Measurements from ENCODE around the gene RANBP1. TPM values are rescaled to one million over a fixed set of nuclear protein-coding genes. Genes with fewer than 3 reads are reported as not detected.

Gene RANBP1
- polyA plus RNA-seq, 1 donor (not counting 4 experiments of a cell fraction or from before 2014, with no cell fraction given) = 193 TPM

DNA sequence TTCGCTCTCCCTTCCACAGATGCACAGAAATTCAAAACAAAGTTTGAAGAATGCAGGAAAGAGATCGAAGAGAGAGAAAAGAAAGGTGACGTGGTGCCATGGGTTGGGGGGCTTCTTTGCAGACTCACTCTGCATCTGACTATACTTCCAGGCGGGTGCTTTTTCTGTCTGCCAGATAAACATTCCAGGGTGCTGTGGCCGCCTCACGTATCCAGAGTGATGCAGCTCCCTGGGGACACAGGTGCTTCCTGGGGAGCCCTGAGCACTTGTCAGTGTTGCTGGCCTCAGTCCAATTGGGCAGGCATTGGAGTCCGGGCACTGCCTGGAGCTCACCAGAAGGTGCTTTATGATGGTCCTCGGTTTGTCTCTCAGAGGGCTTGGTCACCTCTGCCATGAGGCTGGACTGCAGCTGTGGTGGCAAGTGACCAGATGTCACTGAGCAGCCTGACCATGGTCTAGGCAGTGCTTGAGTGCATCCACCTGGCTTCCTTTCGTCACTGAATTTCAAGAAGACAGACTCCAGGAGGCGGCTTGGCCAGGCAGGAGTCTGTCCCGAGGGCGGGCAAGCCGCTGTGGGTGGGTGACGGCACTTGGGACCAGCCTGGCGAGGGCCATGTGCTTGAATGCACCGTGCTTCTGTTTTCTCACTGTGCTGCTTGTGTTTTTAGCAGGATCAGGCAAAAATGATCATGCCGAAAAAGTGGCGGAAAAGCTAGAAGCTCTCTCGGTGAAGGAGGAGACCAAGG lies 10.6 kb downstream of the RANBP1 start:
- no peak overlapping the region for H3K27ac ChIP-seq (ENCODE audit: control insufficient read depth, insufficient read depth, low read length)
- H3K36me3 ChIP-seq (ENCODE audit: control insufficient read depth in 2 of 2, extremely low read depth in 1 of 2, insufficient read depth in 2 of 2, low read length in 2 of 2) = peaks cover 19 to 29% of the 10 kb centered on the region in 2 experiments
- no peaks in the 10 kb centered on the region for H3K4me1 ChIP-seq (ENCODE audit: control insufficient read depth, extremely low read depth, insufficient read depth, low read length)
- H4K20me1 ChIP-seq (ENCODE audit: control insufficient read depth, extremely low read depth, insufficient read depth, low read length) = peaks cover 2% of the 10 kb centered on the region
- TF ChIP-seq EZH2 (IDR thresholded peaks at IDR 0.05; ENCODE audit: low read length) = no peak
- TF ChIP-seq, protein P1, sequence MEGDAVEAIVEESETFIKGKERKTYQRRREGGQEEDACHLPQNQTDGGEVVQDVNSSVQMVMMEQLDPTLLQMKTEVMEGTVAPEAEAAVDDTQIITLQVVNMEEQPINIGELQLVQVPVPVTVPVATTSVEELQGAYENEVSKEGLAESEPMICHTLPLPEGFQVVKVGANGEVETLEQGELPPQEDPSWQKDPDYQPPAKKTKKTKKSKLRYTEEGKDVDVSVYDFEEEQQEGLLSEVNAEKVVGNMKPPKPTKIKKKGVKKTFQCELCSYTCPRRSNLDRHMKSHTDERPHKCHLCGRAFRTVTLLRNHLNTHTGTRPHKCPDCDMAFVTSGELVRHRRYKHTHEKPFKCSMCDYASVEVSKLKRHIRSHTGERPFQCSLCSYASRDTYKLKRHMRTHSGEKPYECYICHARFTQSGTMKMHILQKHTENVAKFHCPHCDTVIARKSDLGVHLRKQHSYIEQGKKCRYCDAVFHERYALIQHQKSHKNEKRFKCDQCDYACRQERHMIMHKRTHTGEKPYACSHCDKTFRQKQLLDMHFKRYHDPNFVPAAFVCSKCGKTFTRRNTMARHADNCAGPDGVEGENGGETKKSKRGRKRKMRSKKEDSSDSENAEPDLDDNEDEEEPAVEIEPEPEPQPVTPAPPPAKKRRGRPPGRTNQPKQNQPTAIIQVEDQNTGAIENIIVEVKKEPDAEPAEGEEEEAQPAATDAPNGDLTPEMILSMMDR (optimal IDR thresholded peaks at IDR 0.05 in 1 of 3, IDR thresholded peaks at IDR 0.05 in 1 of 3, conservative IDR thresholded peaks at IDR 0.05 in 1 of 3; ENCODE audit: extremely low read depth in 1 of 3, insufficient read depth in 2 of 3, low read length in 3 of 3) = no peak
- dilution Hi-C loops (cut with MboI; ENCODE audit: extremely low pct_ligation_motif_present, low sequenced_read_pairs) = no loop called here
- H3K9me1 ChIP-seq (ENCODE audit: control insufficient read depth, extremely low read depth, insufficient read depth, low read length) = no peaks in the 10 kb centered on the region
- H3K4me3 ChIP-seq (ENCODE audit: control insufficient read depth in 2 of 3, extremely low read depth in 1 of 3, insufficient read depth in 2 of 3, low read depth in 1 of 3, low read length in 3 of 3) = no peak overlapping the region
- H2AFZ ChIP-seq (ENCODE audit: control insufficient read depth, low read length) = no peak overlapping the region
- FAIRE-seq = no peak
- no peaks in the 10 kb centered on the region for H3K9me3 ChIP-seq (ENCODE audit: control insufficient read depth, low read depth, low read length)
- no peak for DNase-seq (ENCODE audit: low read depth, low spot score)
- no peak overlapping the region for H3K9ac ChIP-seq (ENCODE audit: control insufficient read depth, extremely low read depth, insufficient read depth, low read length)
- no peak overlapping the region for H3K4me2 ChIP-seq (ENCODE audit: control insufficient read depth, extremely low read depth, insufficient read depth, low read depth, low read length)
- H3K27me3 ChIP-seq (ENCODE audit: control insufficient read depth, extremely low read depth, insufficient read depth, low read length) = no peaks in the 10 kb centered on the region
- peaks cover 27% of the 10 kb centered on the region for H3K79me2 ChIP-seq (ENCODE audit: control insufficient read depth, insufficient read depth, low read length)

DNA sequence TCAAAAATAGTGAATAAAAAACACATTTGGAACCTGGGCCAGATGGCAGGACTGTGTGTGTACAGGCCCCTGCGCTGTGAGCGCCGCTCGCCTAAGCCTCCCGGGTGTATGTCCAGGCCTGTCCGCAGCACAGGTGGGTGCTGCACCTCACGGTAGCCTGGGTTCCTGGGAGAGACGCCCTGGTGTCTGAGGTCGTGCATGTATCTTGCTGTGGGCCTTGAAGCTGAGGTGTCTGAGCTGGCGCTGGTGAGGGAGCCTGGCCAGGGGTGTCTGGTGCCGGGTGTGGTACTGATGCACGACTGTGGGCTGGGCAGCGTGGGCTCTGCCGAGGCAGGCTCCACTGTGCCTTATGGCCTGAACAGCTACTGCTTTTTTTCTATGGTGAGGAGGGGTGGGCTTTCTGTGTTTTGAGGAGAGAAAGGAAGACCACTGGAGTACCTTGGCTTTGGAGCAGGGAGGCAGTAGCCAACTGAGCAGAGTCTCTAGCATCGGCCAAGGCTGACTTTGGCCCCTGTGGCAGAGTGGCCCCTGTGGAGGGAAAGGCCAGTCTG lies 11.5 kb downstream of the RANBP1 start:
- no peaks in the 10 kb centered on the region for H3K4me1 ChIP-seq (ENCODE audit: control insufficient read depth, extremely low read depth, insufficient read depth, low read length)
- DNase-seq (ENCODE audit: low read depth, low spot score) = no peak
- no peak overlapping the region for H3K4me3 ChIP-seq (ENCODE audit: control insufficient read depth in 2 of 3, extremely low read depth in 1 of 3, insufficient read depth in 2 of 3, low read depth in 1 of 3, low read length in 3 of 3)
- no peak overlapping the region for H3K4me2 ChIP-seq (ENCODE audit: control insufficient read depth, extremely low read depth, insufficient read depth, low read depth, low read length)
- no peaks in the 10 kb centered on the region for H3K27me3 ChIP-seq (ENCODE audit: control insufficient read depth, extremely low read depth, insufficient read depth, low read length)
- H3K27ac ChIP-seq (ENCODE audit: control insufficient read depth, insufficient read depth, low read length) = no peak overlapping the region
- FAIRE-seq = no peak
- dilution Hi-C loops (cut with MboI; ENCODE audit: extremely low pct_ligation_motif_present, low sequenced_read_pairs) = no loop called here
- TF ChIP-seq, protein P1 (optimal IDR thresholded peaks at IDR 0.05 in 1 of 3, IDR thresholded peaks at IDR 0.05 in 1 of 3, conservative IDR thresholded peaks at IDR 0.05 in 1 of 3; ENCODE audit: extremely low read depth in 1 of 3, insufficient read depth in 2 of 3, low read length in 3 of 3) = no peak
- TF ChIP-seq EZH2 (IDR thresholded peaks at IDR 0.05; ENCODE audit: low read length) = no peak
- H3K79me2 ChIP-seq (ENCODE audit: control insufficient read depth, insufficient read depth, low read length) = peaks cover 21% of the 10 kb centered on the region
- H2AFZ ChIP-seq (ENCODE audit: control insufficient read depth, low read length) = no peak overlapping the region
- H4K20me1 ChIP-seq (ENCODE audit: control insufficient read depth, extremely low read depth, insufficient read depth, low read length) = peaks cover under 1% of the 10 kb centered on the region
- no peaks in the 10 kb centered on the region for H3K9me1 ChIP-seq (ENCODE audit: control insufficient read depth, extremely low read depth, insufficient read depth, low read length)
- no peaks in the 10 kb centered on the region for H3K9me3 ChIP-seq (ENCODE audit: control insufficient read depth, low read depth, low read length)
- peaks cover 18 to 22% of the 10 kb centered on the region in 2 experiments for H3K36me3 ChIP-seq (ENCODE audit: control insufficient read depth in 2 of 2, extremely low read depth in 1 of 2, insufficient read depth in 2 of 2, low read length in 2 of 2)
- H3K9ac ChIP-seq (ENCODE audit: control insufficient read depth, extremely low read depth, insufficient read depth, low read length) = no peak overlapping the region

All from keratinocyte (primary cell).